ENCODE measurements around the gene ADNP2.
"Not testable (repeated sequence)": the region's sequence is repeated elsewhere in the genome, so short reads cannot be mapped to it uniquely, and the experiment has no call there.

The ADNP2 gene

GRCh38 chr18:80148326-80149199 lies 39.5 kb downstream of the ADNP2 start:
- DNase-seq = no peak

GRCh38 chr18:80149667-80150066 lies 40.6 kb downstream of the ADNP2 start:
- no peak for DNase-seq

- DNase-seq = no peak
Measured at GRCh38 chr18:80154293-80154692, 45.2 kb downstream of the ADNP2 start.

GRCh38 chr18:80157708-80158343 lies 48.8 kb downstream of the ADNP2 start:
- DNase-seq = peak; percentile 51 to 71

GRCh38 chr18:80158365-80158764 lies 49.3 kb downstream of the ADNP2 start:
- no peak for DNase-seq

- DNase-seq = no peak
Measured at GRCh38 chr18:80159713-80160636, 50.9 kb downstream of the ADNP2 start.

- DNase-seq = no peak
Measured at GRCh38 chr18:80161781-80162417, 52.8 kb downstream of the ADNP2 start.

GRCh38 chr18:80163183-80163582 lies 54.1 kb downstream of the ADNP2 start:
- no peak for DNase-seq

GRCh38 chr18:80164727-80165355 lies 55.8 kb downstream of the ADNP2 start:
- not testable (repeated sequence) for DNase-seq

GRCh38 chr18:80166240-80166639 lies 57.2 kb downstream of the ADNP2 start:
- DNase-seq = no peak

- no peak for DNase-seq
Measured at GRCh38 chr18:80166725-80167124, 57.7 kb downstream of the ADNP2 start.

GRCh38 chr18:80167331-80167730 lies 58.3 kb downstream of the ADNP2 start:
- no peak for DNase-seq

GRCh38 chr18:80167931-80168330 lies 58.9 kb downstream of the ADNP2 start:
- DNase-seq = no peak

GRCh38 chr18:80168346-80168745 lies 59.3 kb downstream of the ADNP2 start:
- no peak for DNase-seq

GRCh38 chr18:80168982-80169381 lies 59.9 kb downstream of the ADNP2 start:
- DNase-seq = no peak

GRCh38 chr18:80169607-80170006 lies 60.5 kb downstream of the ADNP2 start:
- no peak for DNase-seq

- DNase-seq = no peak
Measured at GRCh38 chr18:80170395-80171053, 61.5 kb downstream of the ADNP2 start.

GRCh38 chr18:80171054-80171872 lies 62.2 kb downstream of the ADNP2 start:
- no peak for DNase-seq

- DNase-seq = no peak
Measured at GRCh38 chr18:80172056-80172455, 63.0 kb downstream of the ADNP2 start.

- no peak for DNase-seq
Measured at GRCh38 chr18:80173060-80173459, 64.0 kb downstream of the ADNP2 start.

All from NCI-H446 (cell line).